ENCODE results near the gene TM9SF1.

TM9SF1 gene

GRCh38 chr14:24179961-24180796 lies 15.1 kb downstream of the TM9SF1 start:
- ATAC-seq: peak; percentile 28
- TF ChIP-seq ZFP3 (CRISPR knock-in tag; IDR thresholded peaks at IDR 0.05): no peak
- no peak for TF ChIP-seq RARB (CRISPR knock-in tag; IDR thresholded peaks at IDR 0.05)
- TF ChIP-seq, protein P1, sequence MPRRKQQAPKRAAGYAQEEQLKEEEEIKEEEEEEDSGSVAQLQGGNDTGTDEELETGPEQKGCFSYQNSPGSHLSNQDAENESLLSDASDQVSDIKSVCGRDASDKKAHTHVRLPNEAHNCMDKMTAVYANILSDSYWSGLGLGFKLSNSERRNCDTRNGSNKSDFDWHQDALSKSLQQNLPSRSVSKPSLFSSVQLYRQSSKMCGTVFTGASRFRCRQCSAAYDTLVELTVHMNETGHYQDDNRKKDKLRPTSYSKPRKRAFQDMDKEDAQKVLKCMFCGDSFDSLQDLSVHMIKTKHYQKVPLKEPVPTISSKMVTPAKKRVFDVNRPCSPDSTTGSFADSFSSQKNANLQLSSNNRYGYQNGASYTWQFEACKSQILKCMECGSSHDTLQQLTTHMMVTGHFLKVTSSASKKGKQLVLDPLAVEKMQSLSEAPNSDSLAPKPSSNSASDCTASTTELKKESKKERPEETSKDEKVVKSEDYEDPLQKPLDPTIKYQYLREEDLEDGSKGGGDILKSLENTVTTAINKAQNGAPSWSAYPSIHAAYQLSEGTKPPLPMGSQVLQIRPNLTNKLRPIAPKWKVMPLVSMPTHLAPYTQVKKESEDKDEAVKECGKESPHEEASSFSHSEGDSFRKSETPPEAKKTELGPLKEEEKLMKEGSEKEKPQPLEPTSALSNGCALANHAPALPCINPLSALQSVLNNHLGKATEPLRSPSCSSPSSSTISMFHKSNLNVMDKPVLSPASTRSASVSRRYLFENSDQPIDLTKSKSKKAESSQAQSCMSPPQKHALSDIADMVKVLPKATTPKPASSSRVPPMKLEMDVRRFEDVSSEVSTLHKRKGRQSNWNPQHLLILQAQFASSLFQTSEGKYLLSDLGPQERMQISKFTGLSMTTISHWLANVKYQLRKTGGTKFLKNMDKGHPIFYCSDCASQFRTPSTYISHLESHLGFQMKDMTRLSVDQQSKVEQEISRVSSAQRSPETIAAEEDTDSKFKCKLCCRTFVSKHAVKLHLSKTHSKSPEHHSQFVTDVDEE (CRISPR knock-in tag; IDR thresholded peaks at IDR 0.05): no peak
- TF ChIP-seq, protein P2, sequence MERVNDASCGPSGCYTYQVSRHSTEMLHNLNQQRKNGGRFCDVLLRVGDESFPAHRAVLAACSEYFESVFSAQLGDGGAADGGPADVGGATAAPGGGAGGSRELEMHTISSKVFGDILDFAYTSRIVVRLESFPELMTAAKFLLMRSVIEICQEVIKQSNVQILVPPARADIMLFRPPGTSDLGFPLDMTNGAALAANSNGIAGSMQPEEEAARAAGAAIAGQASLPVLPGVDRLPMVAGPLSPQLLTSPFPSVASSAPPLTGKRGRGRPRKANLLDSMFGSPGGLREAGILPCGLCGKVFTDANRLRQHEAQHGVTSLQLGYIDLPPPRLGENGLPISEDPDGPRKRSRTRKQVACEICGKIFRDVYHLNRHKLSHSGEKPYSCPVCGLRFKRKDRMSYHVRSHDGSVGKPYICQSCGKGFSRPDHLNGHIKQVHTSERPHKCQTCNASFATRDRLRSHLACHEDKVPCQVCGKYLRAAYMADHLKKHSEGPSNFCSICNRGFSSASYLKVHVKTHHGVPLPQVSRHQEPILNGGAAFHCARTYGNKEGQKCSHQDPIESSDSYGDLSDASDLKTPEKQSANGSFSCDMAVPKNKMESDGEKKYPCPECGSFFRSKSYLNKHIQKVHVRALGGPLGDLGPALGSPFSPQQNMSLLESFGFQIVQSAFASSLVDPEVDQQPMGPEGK (CRISPR knock-in tag; IDR thresholded peaks at IDR 0.05; ENCODE audit: borderline replicate concordance): no peak
- TF ChIP-seq OSR1 (CRISPR knock-in tag; IDR thresholded peaks at IDR 0.05): no peak
- TF ChIP-seq TCF4 (CRISPR knock-in tag; IDR thresholded peaks at IDR 0.05; ENCODE audit: borderline replicate concordance): no peak
- no peak for TF ChIP-seq PPARA (CRISPR knock-in tag; IDR thresholded peaks at IDR 0.05; ENCODE audit: borderline replicate concordance)
- no peak for TF ChIP-seq CSDC2 (CRISPR knock-in tag; IDR thresholded peaks at IDR 0.05)
- no peak for TF ChIP-seq ZC3H10 (CRISPR knock-in tag; IDR thresholded peaks at IDR 0.05)
- TF ChIP-seq, protein P3, sequence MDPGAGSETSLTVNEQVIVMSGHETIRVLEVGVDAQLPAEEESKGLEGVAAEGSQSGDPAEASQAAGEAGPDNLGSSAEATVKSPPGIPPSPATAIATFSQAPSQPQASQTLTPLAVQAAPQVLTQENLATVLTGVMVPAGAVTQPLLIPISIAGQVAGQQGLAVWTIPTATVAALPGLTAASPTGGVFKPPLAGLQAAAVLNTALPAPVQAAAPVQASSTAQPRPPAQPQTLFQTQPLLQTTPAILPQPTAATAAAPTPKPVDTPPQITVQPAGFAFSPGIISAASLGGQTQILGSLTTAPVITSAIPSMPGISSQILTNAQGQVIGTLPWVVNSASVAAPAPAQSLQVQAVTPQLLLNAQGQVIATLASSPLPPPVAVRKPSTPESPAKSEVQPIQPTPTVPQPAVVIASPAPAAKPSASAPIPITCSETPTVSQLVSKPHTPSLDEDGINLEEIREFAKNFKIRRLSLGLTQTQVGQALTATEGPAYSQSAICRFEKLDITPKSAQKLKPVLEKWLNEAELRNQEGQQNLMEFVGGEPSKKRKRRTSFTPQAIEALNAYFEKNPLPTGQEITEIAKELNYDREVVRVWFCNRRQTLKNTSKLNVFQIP (CRISPR knock-in tag; IDR thresholded peaks at IDR 0.05; ENCODE audit: borderline replicate concordance, low read depth): no peak
- no peak for TF ChIP-seq ESRRG (CRISPR knock-in tag; IDR thresholded peaks at IDR 0.05)
- no peak for TF ChIP-seq GLIS3 (CRISPR knock-in tag; IDR thresholded peaks at IDR 0.05)
- no peak for TF ChIP-seq ZNF70 (CRISPR knock-in tag; IDR thresholded peaks at IDR 0.05)
- no peak for TF ChIP-seq CREB5 (CRISPR knock-in tag; IDR thresholded peaks at IDR 0.05; ENCODE audit: low read depth)
- TF ChIP-seq TOX (CRISPR knock-in tag; IDR thresholded peaks at IDR 0.05; ENCODE audit: borderline replicate concordance): no peak
- no peak for TF ChIP-seq ARNTL (CRISPR knock-in tag; IDR thresholded peaks at IDR 0.05; ENCODE audit: borderline replicate concordance, low read depth)

DNA sequence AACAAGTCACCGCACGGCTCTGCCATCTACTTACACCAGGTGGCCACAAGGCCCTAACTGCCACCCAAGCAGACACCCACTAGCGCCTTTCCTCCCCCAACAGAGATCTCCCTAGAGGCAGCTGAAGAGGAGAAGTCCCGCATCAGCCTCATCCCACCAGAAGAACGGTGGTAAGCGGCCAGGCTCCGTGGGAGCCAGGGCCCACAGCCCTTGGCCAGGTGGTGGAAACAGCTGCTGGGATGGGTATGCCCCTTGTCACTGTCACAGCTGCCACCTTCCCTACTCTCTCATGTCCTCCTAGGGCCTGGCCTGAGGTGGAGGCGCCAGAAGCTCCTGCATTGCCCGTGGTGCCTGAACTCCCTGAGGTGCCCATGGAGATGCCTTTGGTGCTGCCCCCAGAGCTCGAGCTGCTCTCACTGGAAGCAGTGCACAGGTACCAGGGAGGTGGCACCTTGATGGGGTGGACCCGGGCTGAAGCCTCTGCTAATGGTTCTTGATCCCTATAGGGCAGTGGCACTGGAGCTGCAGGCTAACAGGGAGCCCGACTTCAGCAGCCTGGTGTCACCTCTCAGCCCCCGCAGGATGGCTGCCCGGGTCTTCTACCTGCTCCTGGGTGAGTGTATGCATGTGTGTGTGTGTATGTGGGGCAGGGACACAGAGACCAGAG lies 15.8 kb downstream of the TM9SF1 start:
- TF ChIP-seq ZFP3 (CRISPR knock-in tag; IDR thresholded peaks at IDR 0.05): no peak
- TF ChIP-seq ESRRG (CRISPR knock-in tag; IDR thresholded peaks at IDR 0.05): no peak
- no peak for TF ChIP-seq ZC3H10 (CRISPR knock-in tag; IDR thresholded peaks at IDR 0.05)
- TF ChIP-seq RARB (CRISPR knock-in tag; IDR thresholded peaks at IDR 0.05): no peak
- TF ChIP-seq, protein P1 (CRISPR knock-in tag; IDR thresholded peaks at IDR 0.05): no peak
- TF ChIP-seq ZFP30 (CRISPR knock-in tag; IDR thresholded peaks at IDR 0.05): no peak
- TF ChIP-seq GLIS3 (CRISPR knock-in tag; IDR thresholded peaks at IDR 0.05): no peak
- TF ChIP-seq TCF4 (CRISPR knock-in tag; IDR thresholded peaks at IDR 0.05; ENCODE audit: borderline replicate concordance): no peak
- no peak for TF ChIP-seq ZNF70 (CRISPR knock-in tag; IDR thresholded peaks at IDR 0.05)
- TF ChIP-seq CSDC2 (CRISPR knock-in tag; IDR thresholded peaks at IDR 0.05): no peak
- TF ChIP-seq ZNF8 (CRISPR knock-in tag; IDR thresholded peaks at IDR 0.05): no peak
- no peak for TF ChIP-seq TOX (CRISPR knock-in tag; IDR thresholded peaks at IDR 0.05; ENCODE audit: borderline replicate concordance)
- no peak for TF ChIP-seq SNAI2 (CRISPR knock-in tag; IDR thresholded peaks at IDR 0.05)
- no peak for TF ChIP-seq ISL1 (CRISPR knock-in tag; IDR thresholded peaks at IDR 0.05)
- TF ChIP-seq CREB5 (CRISPR knock-in tag; IDR thresholded peaks at IDR 0.05; ENCODE audit: low read depth): no peak
- no peak; the same call in 2 of the 3 replicates for ATAC-seq
